HL-60 (cell line): Measurements from ENCODE around the gene SELENOV.
A peak's percentile ranks its signal among the peaks of the same experiment; 100 is the strongest.

ENCODE experiments used
- DNase-seq, 2 experiments: peaks; one replicate each; pipeline ENCODE4 v3.0.0-alpha.2; 2010 to 2020; ENCODE audit warnings: low read depth in 1 of 2, low spot score in 1 of 2
- H3K27ac ChIP-seq: fragments of 250-450 bp; sonication (Bioruptor Pico); replicated peaks from 2 replicates; pipeline ENCODE4 v1.5.1; 2020; ENCODE audit warnings: mild to moderate bottlenecking, moderate library complexity
- H3K27me3 ChIP-seq: fragments of 250-450 bp; sonication (Bioruptor Pico); 2 replicates; pipeline ENCODE4 v1.5.1; 2021; ENCODE audit warnings: mild to moderate bottlenecking, moderate library complexity; ENCODE audit not compliant: insufficient read depth, poor library complexity, severe bottlenecking
- H3K4me3 ChIP-seq: replicated peaks from 2 replicates; pipeline ENCODE4 v1.5.1; 2011; ENCODE audit warnings: mild to moderate bottlenecking, control low read depth, low read length; ENCODE audit not compliant: insufficient read depth
- GABPA ChIP-seq: IDR thresholded peaks from 2 replicates; pipeline ENCODE4 v1.6.1; 2012; ENCODE audit warnings: low read depth
- POLR2AphosphoS5 ChIP-seq: IDR thresholded peaks from 2 replicates; pipeline ENCODE4 v1.6.1; 2012; ENCODE audit warnings: low read depth
- SPI1 ChIP-seq: IDR thresholded peaks from 2 replicates; pipeline ENCODE4 v1.6.1; 2012; ENCODE audit warnings: low read depth, mild to moderate bottlenecking, borderline replicate concordance
- TF ChIP-seq, protein P1 (sequence below): IDR thresholded peaks from one replicate; pipeline ENCODE4 v1.5.1; 2011; ENCODE audit warnings: low read length, control low read depth, inconsistent platforms; ENCODE audit not compliant: insufficient read depth
- TF ChIP-seq, protein P2 (sequence below): IDR thresholded peaks from 2 replicates; pipeline ENCODE4 v1.6.1; 2012; ENCODE audit warnings: low read depth; ENCODE audit not compliant: insufficient replicate concordance

Gene SELENOV

DNA sequence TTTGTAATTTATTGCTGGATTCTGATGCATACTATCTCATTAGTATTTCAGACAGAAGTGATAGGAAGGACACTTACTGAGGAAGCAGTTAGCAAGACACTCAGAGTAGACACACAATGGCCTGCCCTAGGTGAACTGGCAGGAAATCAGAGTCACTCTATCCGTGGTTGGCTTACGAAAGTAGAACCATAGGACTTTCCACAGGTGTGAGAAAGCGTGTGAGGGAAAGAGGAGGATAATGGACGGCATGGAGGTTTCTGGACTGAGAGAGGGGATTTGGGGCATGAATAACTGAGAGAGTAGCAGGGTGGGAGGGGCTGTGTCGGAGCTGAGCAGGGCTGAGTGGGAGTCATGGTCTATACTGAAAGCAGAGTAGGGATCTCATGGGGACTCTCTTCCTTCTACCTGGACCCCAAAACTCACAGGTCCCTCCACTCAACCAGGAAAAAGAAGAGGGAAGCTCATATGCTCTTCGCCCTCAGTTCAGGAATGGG, 43.7 kb downstream of the SELENOV start:
- no peak overlapping the region for H3K27ac ChIP-seq
- TF ChIP-seq, protein P1, sequence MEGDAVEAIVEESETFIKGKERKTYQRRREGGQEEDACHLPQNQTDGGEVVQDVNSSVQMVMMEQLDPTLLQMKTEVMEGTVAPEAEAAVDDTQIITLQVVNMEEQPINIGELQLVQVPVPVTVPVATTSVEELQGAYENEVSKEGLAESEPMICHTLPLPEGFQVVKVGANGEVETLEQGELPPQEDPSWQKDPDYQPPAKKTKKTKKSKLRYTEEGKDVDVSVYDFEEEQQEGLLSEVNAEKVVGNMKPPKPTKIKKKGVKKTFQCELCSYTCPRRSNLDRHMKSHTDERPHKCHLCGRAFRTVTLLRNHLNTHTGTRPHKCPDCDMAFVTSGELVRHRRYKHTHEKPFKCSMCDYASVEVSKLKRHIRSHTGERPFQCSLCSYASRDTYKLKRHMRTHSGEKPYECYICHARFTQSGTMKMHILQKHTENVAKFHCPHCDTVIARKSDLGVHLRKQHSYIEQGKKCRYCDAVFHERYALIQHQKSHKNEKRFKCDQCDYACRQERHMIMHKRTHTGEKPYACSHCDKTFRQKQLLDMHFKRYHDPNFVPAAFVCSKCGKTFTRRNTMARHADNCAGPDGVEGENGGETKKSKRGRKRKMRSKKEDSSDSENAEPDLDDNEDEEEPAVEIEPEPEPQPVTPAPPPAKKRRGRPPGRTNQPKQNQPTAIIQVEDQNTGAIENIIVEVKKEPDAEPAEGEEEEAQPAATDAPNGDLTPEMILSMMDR = no peak
- TF ChIP-seq POLR2AphosphoS5 = no peak
- TF ChIP-seq SPI1 = no peak
- TF ChIP-seq, protein P2, sequence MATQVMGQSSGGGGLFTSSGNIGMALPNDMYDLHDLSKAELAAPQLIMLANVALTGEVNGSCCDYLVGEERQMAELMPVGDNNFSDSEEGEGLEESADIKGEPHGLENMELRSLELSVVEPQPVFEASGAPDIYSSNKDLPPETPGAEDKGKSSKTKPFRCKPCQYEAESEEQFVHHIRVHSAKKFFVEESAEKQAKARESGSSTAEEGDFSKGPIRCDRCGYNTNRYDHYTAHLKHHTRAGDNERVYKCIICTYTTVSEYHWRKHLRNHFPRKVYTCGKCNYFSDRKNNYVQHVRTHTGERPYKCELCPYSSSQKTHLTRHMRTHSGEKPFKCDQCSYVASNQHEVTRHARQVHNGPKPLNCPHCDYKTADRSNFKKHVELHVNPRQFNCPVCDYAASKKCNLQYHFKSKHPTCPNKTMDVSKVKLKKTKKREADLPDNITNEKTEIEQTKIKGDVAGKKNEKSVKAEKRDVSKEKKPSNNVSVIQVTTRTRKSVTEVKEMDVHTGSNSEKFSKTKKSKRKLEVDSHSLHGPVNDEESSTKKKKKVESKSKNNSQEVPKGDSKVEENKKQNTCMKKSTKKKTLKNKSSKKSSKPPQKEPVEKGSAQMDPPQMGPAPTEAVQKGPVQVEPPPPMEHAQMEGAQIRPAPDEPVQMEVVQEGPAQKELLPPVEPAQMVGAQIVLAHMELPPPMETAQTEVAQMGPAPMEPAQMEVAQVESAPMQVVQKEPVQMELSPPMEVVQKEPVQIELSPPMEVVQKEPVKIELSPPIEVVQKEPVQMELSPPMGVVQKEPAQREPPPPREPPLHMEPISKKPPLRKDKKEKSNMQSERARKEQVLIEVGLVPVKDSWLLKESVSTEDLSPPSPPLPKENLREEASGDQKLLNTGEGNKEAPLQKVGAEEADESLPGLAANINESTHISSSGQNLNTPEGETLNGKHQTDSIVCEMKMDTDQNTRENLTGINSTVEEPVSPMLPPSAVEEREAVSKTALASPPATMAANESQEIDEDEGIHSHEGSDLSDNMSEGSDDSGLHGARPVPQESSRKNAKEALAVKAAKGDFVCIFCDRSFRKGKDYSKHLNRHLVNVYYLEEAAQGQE = no peak
- TF ChIP-seq GABPA = no peak
- DNase-seq = no peak
- peaks cover 8% of the 10 kb centered on the region for H3K27me3 ChIP-seq
- no peak overlapping the region for H3K4me3 ChIP-seq

DNA sequence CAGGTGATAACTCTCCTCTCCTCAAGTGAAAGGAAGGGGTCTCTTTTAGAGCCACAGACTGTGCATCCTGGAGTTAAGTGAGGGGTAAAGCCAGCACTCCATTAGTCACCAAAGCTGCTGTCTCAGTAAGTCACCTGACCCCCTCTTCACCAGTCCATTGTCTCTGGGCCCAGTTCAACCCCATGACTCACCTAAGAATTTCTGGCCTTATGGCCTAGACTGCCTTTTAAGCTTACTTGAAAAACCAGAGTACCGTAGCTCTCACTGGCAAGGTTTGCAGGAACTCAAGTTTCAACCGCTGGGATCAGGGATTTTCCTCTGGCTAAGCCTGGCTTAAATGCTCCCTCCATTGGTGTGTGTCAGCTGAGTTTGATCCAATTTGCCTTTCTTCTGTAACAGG, 48.5 kb downstream of the SELENOV start:
- Histone ChIP-seq H3K27ac (no peak overlapping the region), H3K4me3 (no peak overlapping the region), H3K27me3 (peaks cover 5% of the 10 kb centered on the region)
- DNase-seq = no peak
- no peak for TF ChIP-seq POLR2AphosphoS5

DNA sequence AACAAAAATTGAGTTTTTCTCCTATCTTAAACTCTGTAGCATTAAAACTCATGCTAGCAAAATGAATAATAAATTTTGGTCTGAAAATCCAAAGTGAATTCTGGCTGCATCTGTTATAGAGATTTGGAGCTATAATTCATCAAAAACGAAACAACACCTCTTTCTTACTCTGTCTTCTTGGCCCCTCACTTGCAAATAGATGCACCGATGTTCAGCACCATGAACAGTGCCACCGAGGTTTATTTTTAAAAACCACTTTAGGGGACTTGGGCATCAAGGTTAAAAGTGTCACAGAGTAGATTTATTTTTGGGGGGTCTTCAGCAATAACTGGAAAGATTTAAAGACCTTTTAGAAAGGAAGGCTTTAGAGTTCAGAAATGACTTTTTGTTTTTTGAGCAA, 51.1 kb downstream of the SELENOV start:
- Histone ChIP-seq H3K27me3 (peaks cover 9% of the 10 kb centered on the region), H3K4me3 (no peak overlapping the region), H3K27ac (no peak overlapping the region)
- no peak for DNase-seq
- TF ChIP-seq GABPA = no peak
- TF ChIP-seq, protein P1 = no peak
- TF ChIP-seq, protein P2 = peak; percentile 86
- TF ChIP-seq POLR2AphosphoS5 = no peak

DNA sequence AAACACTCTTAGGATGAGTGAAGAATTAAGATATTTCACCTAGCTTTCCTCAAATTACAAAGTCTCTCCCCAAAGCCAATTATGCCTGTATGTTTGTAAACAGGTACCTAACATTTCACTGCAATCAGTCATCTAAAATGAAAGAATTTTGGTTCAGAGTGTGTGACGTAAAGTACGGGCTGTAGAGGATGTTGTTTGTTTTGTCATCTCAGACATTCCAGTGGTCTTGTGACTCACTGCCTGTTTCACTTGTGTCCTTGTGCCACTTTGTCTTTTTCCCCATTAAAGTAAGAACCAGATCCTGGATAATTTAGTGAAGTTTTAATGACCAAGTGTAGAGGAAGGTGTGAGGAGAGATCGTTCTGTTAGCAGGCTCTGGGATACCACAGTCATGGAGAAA, 53.7 kb downstream of the SELENOV start:
- H3K27me3 ChIP-seq = peaks cover 8% of the 10 kb centered on the region
- H3K27ac ChIP-seq = no peak overlapping the region
- DNase-seq = no peak
- TF ChIP-seq SPI1 (no peak), POLR2AphosphoS5 (no peak)
- no peak overlapping the region for H3K4me3 ChIP-seq
